Measurements from ENCODE around the gene NTNG1. TPM values are rescaled to one million over a fixed set of nuclear protein-coding genes. Genes with fewer than 3 reads are reported as not detected.

The NTNG1 gene
- total RNA-seq, 2 donors from 2014 or later: 0.26 to 4.9 TPM

DNA sequence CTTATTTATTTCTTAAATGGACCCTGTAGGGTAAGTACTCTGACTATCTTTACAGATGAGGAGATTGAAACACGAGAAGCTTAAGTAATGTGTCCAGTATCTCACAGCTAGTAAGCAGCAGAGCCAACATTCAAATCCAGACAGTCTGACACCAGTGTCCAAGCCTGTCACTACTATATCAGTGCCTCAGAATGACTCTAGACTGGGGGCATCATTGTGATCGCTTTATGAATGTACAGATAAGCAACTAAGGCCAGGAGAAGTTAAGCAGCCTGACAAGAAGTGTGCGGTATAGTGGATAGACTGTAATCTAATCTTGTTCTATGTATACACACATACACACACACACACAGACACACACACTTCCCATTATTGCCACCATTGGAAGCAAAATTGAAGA, 158.7 kb downstream of the NTNG1 start:
- no peaks in the 10 kb centered on the region for H3K9me3 ChIP-seq
- H3K36me3 ChIP-seq (replicated peaks in 1 of 2; ENCODE audit: insufficient read depth in 1 of 2, low read depth in 2 of 2): no peaks in the 10 kb centered on the region
- H3K27me3 ChIP-seq: no peaks in the 10 kb centered on the region
- no peak overlapping the region for H3K27ac ChIP-seq
- no peak overlapping the region for H3K4me3 ChIP-seq
- intact Hi-C loops (cut with DNase I): no loop called here
- DNase-seq: no peak
- no peak for ATAC-seq
- no peak for TF ChIP-seq POLR2A (IDR thresholded peaks at IDR 0.05)
- TF ChIP-seq, protein P1, sequence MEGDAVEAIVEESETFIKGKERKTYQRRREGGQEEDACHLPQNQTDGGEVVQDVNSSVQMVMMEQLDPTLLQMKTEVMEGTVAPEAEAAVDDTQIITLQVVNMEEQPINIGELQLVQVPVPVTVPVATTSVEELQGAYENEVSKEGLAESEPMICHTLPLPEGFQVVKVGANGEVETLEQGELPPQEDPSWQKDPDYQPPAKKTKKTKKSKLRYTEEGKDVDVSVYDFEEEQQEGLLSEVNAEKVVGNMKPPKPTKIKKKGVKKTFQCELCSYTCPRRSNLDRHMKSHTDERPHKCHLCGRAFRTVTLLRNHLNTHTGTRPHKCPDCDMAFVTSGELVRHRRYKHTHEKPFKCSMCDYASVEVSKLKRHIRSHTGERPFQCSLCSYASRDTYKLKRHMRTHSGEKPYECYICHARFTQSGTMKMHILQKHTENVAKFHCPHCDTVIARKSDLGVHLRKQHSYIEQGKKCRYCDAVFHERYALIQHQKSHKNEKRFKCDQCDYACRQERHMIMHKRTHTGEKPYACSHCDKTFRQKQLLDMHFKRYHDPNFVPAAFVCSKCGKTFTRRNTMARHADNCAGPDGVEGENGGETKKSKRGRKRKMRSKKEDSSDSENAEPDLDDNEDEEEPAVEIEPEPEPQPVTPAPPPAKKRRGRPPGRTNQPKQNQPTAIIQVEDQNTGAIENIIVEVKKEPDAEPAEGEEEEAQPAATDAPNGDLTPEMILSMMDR (IDR thresholded peaks at IDR 0.05): no peak
- no peaks in the 10 kb centered on the region for H3K4me1 ChIP-seq
- WGBS, 2 donors: 53 to 61% methylated on average over 3 of the region's 3 CpGs

DNA sequence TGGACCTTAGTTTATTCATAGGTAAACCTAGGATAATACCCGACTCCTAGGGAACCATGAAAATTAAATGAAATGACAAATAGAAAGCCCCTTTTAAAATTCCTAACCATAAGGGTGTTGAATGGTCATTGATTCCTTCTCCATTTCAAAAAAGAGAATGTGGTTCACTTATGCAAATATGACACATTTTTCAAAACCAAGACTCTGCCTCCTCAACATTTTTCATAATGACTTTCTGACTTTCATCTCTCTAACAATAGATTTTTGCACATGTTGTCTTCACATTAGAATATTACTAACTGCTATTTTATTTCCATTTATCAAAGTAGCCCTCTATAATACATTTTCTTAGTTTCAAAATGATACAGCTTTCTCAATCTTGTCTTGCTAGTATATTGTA, 169.1 kb downstream of the NTNG1 start:
- no peak for ATAC-seq

DNA sequence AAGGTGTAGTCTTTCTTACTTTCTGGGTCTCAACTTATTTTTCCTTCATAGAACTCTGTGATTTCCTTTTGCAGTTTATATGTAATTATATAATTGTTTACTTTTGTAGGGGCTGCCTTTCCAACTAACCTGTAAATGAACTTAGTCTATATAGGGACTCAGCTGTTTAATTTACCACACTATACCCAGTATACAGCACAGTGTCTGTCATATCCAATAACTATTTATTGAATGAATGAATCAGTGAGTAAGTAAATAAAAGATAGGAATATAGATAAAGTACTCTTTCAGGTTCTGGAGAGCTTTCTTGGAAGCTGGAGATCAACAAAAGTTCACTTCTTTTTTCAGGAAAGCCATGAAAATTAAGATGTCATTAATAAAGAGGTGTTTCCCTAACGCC, 174.8 kb downstream of the NTNG1 start:
- no peak overlapping the region for H3K27ac ChIP-seq
- intact Hi-C loops (cut with DNase I): no loop called here
- H3K4me1 ChIP-seq: no peaks in the 10 kb centered on the region
- no peaks in the 10 kb centered on the region for H3K36me3 ChIP-seq (replicated peaks in 1 of 2; ENCODE audit: insufficient read depth in 1 of 2, low read depth in 2 of 2)
- TF ChIP-seq, protein P1 (IDR thresholded peaks at IDR 0.05): no peak
- TF ChIP-seq POLR2A (IDR thresholded peaks at IDR 0.05): no peak
- no peak overlapping the region for H3K4me3 ChIP-seq
- H3K27me3 ChIP-seq: no peaks in the 10 kb centered on the region
- no peaks in the 10 kb centered on the region for H3K9me3 ChIP-seq
- 0% methylated on average over 1 of the region's 1 CpG for WGBS, 2 donors
- DNase-seq (no peak), ATAC-seq (no peak)

More for the DNA sequence above, 169.1 kb downstream of the NTNG1 start:
- 35 to 53% methylated on average over 1 of the region's 1 CpG for WGBS, 2 donors
- no peaks in the 10 kb centered on the region for H3K36me3 ChIP-seq (replicated peaks in 1 of 2; ENCODE audit: insufficient read depth in 1 of 2, low read depth in 2 of 2)
- H3K4me3 ChIP-seq: no peak overlapping the region
- no peak overlapping the region for H3K27ac ChIP-seq
- no peaks in the 10 kb centered on the region for H3K9me3 ChIP-seq
- DNase-seq: no peak
- no peaks in the 10 kb centered on the region for H3K27me3 ChIP-seq
- intact Hi-C loops (cut with DNase I): no loop called here
- TF ChIP-seq, protein P1 (IDR thresholded peaks at IDR 0.05): no peak
- no peak for TF ChIP-seq POLR2A (IDR thresholded peaks at IDR 0.05)
- H3K4me1 ChIP-seq: no peaks in the 10 kb centered on the region

DNA sequence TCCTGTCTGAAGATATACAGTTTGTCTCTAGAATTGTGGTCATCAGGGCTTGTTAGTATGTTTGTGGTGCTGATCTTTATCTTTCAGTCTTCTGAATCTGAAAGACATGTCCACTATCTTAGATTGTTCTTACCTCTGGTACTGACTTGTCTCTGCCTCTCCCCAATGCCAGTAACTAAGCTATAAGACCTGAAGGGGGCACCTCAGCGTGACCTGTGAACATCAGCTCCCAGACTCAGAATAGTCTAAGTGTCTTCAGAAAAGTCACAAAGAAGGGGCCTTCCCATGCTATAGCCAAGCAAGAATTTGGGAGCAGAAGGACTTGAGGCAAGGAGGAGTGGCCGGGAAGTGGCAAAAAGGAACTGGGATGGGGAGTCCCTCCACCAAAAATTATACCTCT, 178.1 kb downstream of the NTNG1 start:
- H3K9me3 ChIP-seq: no peaks in the 10 kb centered on the region
- intact Hi-C loops (cut with DNase I): no loop called here
- no peaks in the 10 kb centered on the region for H3K4me1 ChIP-seq
- no peak overlapping the region for H3K27ac ChIP-seq
- no peak for TF ChIP-seq POLR2A (IDR thresholded peaks at IDR 0.05)
- TF ChIP-seq, protein P1 (IDR thresholded peaks at IDR 0.05): no peak
- WGBS, 2 donors: 61% methylated on average over 2 of the region's 2 CpGs
- H3K4me3 ChIP-seq: no peak overlapping the region
- DNase-seq (no peak), ATAC-seq (no peak)
- no peaks in the 10 kb centered on the region for H3K27me3 ChIP-seq
- no peaks in the 10 kb centered on the region for H3K36me3 ChIP-seq (replicated peaks in 1 of 2; ENCODE audit: insufficient read depth in 1 of 2, low read depth in 2 of 2)

DNA sequence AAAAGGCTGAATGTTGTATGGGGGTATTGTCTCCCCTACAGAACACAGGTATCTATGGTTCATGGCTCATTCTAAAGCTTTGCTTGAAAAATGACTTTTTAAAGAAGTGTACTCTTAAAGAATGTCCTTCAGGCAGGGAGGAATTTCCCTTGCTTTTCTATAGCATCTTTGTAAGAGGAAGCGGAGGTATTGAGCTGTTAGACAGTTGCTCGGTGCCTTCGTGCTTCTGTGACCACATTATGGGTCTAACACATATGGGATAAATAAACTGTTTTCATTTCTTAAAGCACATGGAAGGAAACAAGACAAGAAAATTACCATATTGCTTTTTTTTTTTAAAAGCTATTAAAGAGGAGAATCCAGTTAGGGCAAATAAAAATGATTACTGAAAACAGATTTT, 182.9 kb downstream of the NTNG1 start:
- H3K36me3 ChIP-seq (replicated peaks in 1 of 2; ENCODE audit: insufficient read depth in 1 of 2, low read depth in 2 of 2): no peaks in the 10 kb centered on the region
- DNase-seq: no peak
- no peak overlapping the region for H3K4me3 ChIP-seq
- H3K4me1 ChIP-seq: no peaks in the 10 kb centered on the region
- no peaks in the 10 kb centered on the region for H3K27me3 ChIP-seq
- TF ChIP-seq, protein P1 (IDR thresholded peaks at IDR 0.05): no peak
- TF ChIP-seq POLR2A (IDR thresholded peaks at IDR 0.05): no peak
- intact Hi-C loops (cut with DNase I): no loop called here
- no peaks in the 10 kb centered on the region for H3K9me3 ChIP-seq
- H3K27ac ChIP-seq: no peak overlapping the region
- no peak for ATAC-seq
- WGBS, 2 donors: 20 to 23% methylated on average over 3 of the region's 3 CpGs
